ENCODE data around the gene NAA15.
"Not testable (repeated sequence)": the region's sequence is repeated elsewhere in the genome, so short reads cannot be mapped to it uniquely, and the experiment has no call there.

- TF ChIP-seq CTCF, POLR2A (IDR thresholded peaks at IDR 0.05): not testable (repeated sequence)
Observed at GRCh38 chr4:139313414-139313813, 12.1 kb downstream of the NAA15 start.

Measured in lower leg skin (tissue), 3 donors.